SKM-1 (cell line): ENCODE measurements around the gene SIGLEC9.

Experiments
- DNase-seq: peaks from one replicate; lab custom pipeline; 2025; ENCODE audit not compliant: unreplicated experiment; lab: John Stamatoyannopoulos, UW

The SIGLEC9 gene

GRCh38 chr19:51122112-51122981 is 2.4 kb upstream of the SIGLEC9 start:
- DNase-seq = no peak

- peak; percentile 33 for DNase-seq
Observed at GRCh38 chr19:51123381-51123800, 1.3 kb upstream of the SIGLEC9 start.

GRCh38 chr19:51123802-51124201 is 904 bp upstream of the SIGLEC9 start:
- DNase-seq = no peak

- DNase-seq = no peak
Observed at GRCh38 chr19:51124216-51124615, 490 bp upstream of the SIGLEC9 start.

- no peak for DNase-seq
Observed at GRCh38 chr19:51125421-51126075, 842 bp downstream of the SIGLEC9 start.

GRCh38 chr19:51127032-51127431 is 2.3 kb downstream of the SIGLEC9 start:
- DNase-seq = no peak

GRCh38 chr19:51127755-51128154 is 3.0 kb downstream of the SIGLEC9 start:
- DNase-seq = peak; percentile 32

- DNase-seq = no peak
Observed at GRCh38 chr19:51128227-51128626, 3.5 kb downstream of the SIGLEC9 start.

GRCh38 chr19:51129716-51130115 is 5.0 kb downstream of the SIGLEC9 start:
- no peak for DNase-seq

- DNase-seq = no peak
Observed at GRCh38 chr19:51131780-51132680, 7.3 kb downstream of the SIGLEC9 start.

GRCh38 chr19:51135004-51135403 is 10.3 kb downstream of the SIGLEC9 start:
- no peak for DNase-seq

- no peak for DNase-seq
Observed at GRCh38 chr19:51135986-51136762, 11.5 kb downstream of the SIGLEC9 start.

GRCh38 chr19:51136851-51137551 is 12.3 kb downstream of the SIGLEC9 start:
- no peak for DNase-seq

GRCh38 chr19:51137792-51138425 is 13.2 kb downstream of the SIGLEC9 start:
- no peak for DNase-seq

- DNase-seq = peak; percentile 18
Observed at GRCh38 chr19:51138549-51138979, 13.9 kb downstream of the SIGLEC9 start.

- peak; percentile 45 for DNase-seq
Observed at GRCh38 chr19:51139299-51140014, 14.8 kb downstream of the SIGLEC9 start.

GRCh38 chr19:51140441-51140840 is 15.7 kb downstream of the SIGLEC9 start:
- DNase-seq = no peak

- no peak for DNase-seq
Observed at GRCh38 chr19:51141181-51141580, 16.5 kb downstream of the SIGLEC9 start.

GRCh38 chr19:51142119-51142518 is 17.4 kb downstream of the SIGLEC9 start, which contains the start of gene SIGLEC7:
SIGLEC7 (plus strand) TSS chr19:51142301; CDS start chr19:51142370, 69 bp downstream.
- DNase-seq = no peak
